ENCODE data around the gene NRN1.
A peak's percentile ranks its signal among the peaks of the same experiment; 100 is the strongest.
"Not testable (repeated sequence)": the region's sequence is repeated elsewhere in the genome, so short reads cannot be mapped to it uniquely, and the experiment has no call there.

NRN1 gene

GRCh38 chr6:6006428-6007365, at the start of gene NRN1:
Gene NRN1 (minus strand): TSS chr6:6006925. CDS start chr6:6006749, 176 bp downstream.
- peak; percentile 79 for DNase-seq

- DNase-seq, result no peak
Observed at GRCh38 chr6:6052216-6052615, 45.5 kb upstream of the NRN1 start.

GRCh38 chr6:6046716-6047115, 40.0 kb upstream of the NRN1 start:
- no peak for DNase-seq

- DNase-seq, result no peak
Observed at GRCh38 chr6:6039946-6040509, 33.3 kb upstream of the NRN1 start.

DNA sequence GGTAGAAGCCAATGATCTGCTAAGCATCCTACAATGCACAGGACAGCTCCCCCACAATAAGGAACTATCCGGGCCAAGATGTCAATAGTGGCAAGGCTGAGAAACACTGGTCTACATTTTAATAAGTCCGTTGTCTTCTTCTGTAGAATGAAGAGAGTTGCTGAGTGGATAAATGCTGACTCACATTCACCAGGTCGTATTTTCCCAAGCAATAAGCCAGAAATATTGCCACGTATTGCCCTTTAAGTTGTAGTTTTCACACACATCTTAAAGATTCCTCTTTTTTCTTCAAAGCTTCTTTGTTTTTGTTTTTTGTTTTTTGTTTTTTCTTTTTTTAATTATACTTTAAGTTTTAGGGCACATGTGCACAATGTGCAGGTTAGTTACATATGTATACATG, 30.5 kb upstream of the NRN1 start:
- no peak for DNase-seq

DNA sequence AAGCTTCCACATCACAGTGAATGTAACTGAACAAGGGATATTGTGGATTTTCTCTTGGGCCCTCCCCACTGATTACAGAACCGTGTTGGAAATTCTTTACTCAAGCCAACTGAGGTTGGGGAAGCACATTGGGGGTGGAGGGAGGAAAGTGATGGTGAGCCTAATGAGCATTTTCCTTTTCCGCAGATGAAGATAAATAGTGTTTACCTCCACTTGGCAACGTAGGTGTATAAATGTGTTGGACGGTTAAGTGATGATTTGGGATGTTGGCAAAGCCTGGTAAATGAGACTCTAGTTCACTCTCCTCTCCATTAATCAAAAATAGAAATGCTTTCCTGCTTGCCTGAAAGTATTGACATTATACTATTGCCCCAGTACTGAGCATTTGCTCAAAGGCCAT, 27.1 kb upstream of the NRN1 start:
- DNase-seq, result no peak

GRCh38 chr6:6026513-6027205, 19.9 kb upstream of the NRN1 start:
- DNase-seq, result no peak

DNA sequence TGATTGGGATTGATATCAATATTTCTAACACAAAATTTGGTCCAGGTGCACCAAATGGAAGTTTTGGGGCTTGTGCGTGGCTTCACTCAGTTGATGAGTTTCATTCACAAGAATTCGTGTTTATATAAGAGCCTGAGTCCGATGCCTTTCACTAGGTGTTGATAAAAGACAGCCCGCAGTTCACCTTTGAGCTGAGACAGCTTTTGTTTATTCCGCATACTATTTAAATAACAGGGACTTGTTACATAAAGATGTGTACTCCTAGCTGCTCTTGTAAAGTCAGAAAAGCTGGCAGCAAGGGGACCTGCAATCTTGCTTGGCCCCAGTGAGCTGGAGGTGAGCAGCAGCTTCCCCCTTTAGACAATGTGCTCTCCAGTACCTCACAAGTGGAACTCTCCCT, 19.0 kb upstream of the NRN1 start:
- no peak for DNase-seq

- no peak for DNase-seq
Observed at GRCh38 chr6:6024220-6024619, 17.5 kb upstream of the NRN1 start.

DNA sequence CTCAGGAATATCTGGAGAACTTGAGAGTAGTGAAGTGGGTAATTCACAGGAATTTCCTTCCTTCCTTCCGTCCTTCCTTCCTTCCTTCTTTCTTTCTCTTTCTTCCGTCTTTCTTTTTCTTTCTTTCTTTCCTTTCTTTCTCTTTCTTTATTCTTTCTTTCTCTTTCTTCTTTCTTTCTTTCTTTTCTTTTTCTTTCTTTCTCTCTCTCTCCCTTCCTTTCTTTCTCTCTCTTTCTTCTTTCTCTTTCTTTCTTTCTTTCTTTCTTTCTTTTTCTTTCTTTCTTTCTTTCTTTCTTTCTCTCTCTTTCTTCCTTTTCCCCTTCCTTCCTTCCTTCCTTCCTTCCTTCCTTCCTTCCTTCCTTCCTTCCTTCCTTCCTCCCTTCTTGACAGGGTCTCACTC, 16.1 kb upstream of the NRN1 start:
- DNase-seq, result not testable (repeated sequence)

- DNase-seq, result peak; percentile 94
Observed at GRCh38 chr6:6008648-6009421, 2.1 kb upstream of the NRN1 start.

- no peak for DNase-seq
Observed at GRCh38 chr6:6008089-6008647, 1.4 kb upstream of the NRN1 start.

GRCh38 chr6:6007366-6008088, 802 bp upstream of the NRN1 start:
- peak; percentile 69 for DNase-seq

- no peak for DNase-seq
Observed at GRCh38 chr6:6006006-6006427, 708 bp downstream of the NRN1 start.

GRCh38 chr6:6005051-6006005, 1.4 kb downstream of the NRN1 start:
- peak; percentile 32 for DNase-seq

DNA sequence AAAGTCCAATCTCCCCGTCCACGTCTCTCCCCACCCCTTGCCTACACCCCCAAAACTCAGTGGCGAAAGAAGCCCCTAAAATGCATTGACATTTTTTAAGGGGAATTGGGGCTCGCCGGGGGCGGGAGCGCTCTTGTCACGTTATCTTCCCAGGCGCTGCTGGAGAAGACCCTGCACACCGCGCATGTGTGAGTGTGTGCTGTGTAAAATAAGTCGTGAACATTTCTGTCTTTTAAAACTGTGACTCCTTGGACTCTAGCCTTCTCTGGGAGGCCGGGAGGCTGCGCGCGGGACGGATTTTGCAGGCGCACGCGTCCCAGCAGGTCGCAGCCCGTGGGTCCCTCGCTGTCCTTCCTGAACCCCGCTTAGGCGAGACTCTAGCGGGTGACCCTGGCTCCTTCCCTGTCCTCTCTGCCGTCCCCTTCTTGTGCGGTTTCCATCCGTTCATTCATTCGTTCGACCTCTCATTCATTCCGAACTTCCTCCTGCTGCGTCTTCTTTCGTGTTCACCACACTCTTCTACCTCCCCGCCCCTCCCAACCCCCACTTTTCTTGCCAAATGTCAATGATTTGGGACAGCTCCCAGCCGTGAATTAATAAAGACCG, 2.2 kb downstream of the NRN1 start:
- DNase-seq, result peak; percentile 60

DNA sequence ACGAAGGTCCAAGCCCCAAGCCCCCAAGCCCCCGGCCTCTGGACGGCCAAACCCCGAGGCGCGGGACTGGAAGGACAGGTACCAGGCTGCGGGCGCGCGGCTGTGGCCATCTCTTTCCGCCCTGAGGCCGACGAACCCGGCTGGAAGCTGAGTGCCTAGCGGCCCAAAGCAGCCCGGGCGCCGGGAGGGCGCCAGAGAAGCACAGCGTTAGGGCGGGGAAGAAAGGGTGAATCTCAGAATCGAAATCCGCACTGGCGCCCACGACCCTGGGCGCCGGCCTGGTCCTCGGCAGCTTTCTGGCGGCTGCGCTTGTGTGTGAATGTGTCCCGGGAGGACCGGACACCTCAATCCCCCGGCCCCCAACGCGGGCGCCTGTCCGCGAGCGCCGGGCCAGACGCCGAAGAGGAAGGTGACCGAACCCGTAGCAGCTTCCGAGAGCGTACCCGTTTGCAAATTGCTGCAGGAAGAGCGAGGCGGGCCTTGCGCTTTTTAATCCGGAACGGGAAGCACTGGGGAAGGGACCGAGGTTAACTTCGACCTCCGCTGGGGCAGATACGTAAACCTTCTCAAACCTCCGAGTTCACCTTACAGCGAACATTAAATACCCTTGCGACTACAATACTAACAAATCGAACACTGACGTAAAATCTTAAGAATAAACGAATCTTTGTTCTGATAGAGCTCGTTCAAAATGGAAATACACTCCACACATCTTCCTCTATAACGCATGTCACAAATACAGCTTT, 2.9 kb downstream of the NRN1 start:
- DNase-seq, result peak; percentile 62

DNA sequence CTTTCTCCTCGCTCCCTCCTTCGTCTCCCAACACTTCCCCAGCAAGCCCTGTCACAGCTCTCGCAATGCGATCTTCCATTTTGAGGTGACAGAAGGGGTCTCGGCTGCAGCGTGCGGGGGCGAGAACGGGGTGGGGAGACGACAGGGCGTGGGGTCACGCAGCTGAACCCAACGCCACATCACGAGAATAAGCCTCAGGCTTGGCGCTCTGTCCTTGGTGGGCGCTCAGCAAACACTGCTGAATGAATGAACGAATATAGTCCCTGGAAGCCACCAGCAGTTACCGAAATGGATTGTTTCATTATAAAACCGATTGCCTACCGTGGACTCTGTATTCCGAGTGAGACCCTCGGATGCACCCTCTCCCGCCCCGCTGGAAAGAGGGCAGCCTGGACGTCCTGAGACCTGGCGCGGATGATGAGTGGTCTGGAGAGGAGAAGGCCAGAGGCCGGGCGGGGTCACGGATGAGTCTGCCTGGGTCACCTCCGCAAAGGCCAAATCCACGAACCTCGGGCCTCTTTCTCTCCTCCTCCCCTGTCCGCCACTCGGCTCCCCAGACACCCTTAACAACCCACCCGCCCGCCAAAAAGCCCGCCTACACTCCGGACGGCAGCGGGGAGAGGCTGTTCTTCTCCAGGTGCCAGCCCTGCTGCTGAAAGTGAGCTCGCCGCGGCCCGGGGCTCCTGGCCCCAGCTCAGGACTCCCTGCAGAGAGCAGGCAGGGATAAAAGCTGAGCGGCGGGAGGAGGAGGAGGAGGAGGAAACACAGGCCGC, 3.7 kb downstream of the NRN1 start:
- peak; percentile 38 for DNase-seq

All from fibroblast of skin of right quadriceps (primary cell).